B cell (primary cell): Measurements from ENCODE around the gene SEZ6L2. TPM values are rescaled to one million over a fixed set of nuclear protein-coding genes. Genes with fewer than 3 reads are reported as not detected.
A peak's percentile ranks its signal among the peaks of the same experiment; 100 is the strongest.

Experiments used
- ATAC-seq: fragments of 200-7000 bp; cut with Tn5 transposase; one replicate; pipeline ENCODE4 v1.10.0; 2021; ENCODE audit warnings: low read depth, mild to moderate bottlenecking, moderate number of reproducible peaks, moderate library complexity
- CTCF ChIA-PET: fragments of 350-600 bp; sonication (Branson Sonifier 250); formaldehyde crosslinking; loops from one replicate; lab custom pipeline; 2021; ENCODE audit warnings: antibody characterized with exemption, inconsistent platforms; lab: Charles Lee
- POLR2A ChIA-PET: fragments of 350-600 bp; sonication (Branson Sonifier 250); formaldehyde crosslinking; loops from one replicate; lab custom pipeline; 2021; ENCODE audit warnings: antibody characterized with exemption; lab: Charles Lee
- DNase-seq: peaks from one replicate; pipeline ENCODE4 v3.0.0; 2013
- H2AFZ ChIP-seq: 2 replicates; pipeline ENCODE4 v1.6.1; 2012; ENCODE audit warnings: mild to moderate bottlenecking, low read depth, low read length; ENCODE audit not compliant: insufficient read depth, poor library complexity, severe bottlenecking
- H3K27ac ChIP-seq, 2 donors: 1 replicate in 1 of 2; 2 replicates in 1 of 2; pipeline ENCODE4 v1.5.1; 2012 to 2013; ENCODE audit warnings: low read length in 2 of 2, mild to moderate bottlenecking in 2 of 2, moderate library complexity in 1 of 2
- H3K27me3 ChIP-seq, 4 experiments: fragments of 200-600 bp in 1 of 4; sonication (generic) in 1 of 4; replicated peaks in 1 of 4; 1 replicate in 2 of 4; 2 replicates in 2 of 4; pipeline versions ENCODE4 v1.6.1 to v1.7.0; 2013 to 2016; ENCODE audit warnings: low read length in 3 of 4, mild to moderate bottlenecking in 2 of 4, mixed read lengths in 1 of 4, moderate library complexity in 1 of 4; ENCODE audit not compliant: insufficient read depth in 4 of 4, control insufficient read depth in 3 of 4; ENCODE audit errors: control extremely low read depth in 1 of 4
- H3K36me3 ChIP-seq, 2 experiments: replicated peaks in 1 of 2; 1 replicate in 1 of 2; 2 replicates in 1 of 2; pipeline versions ENCODE4 v1.6.1 to v1.7.1; 2013; ENCODE audit warnings: low read length in 1 of 2; ENCODE audit not compliant: insufficient read depth in 2 of 2, control insufficient read depth in 1 of 2; ENCODE audit errors: control extremely low read depth in 1 of 2, extremely low read depth in 1 of 2
- H3K4me1 ChIP-seq, 2 donors: fragments of 200-600 bp in 1 of 2; sonication (generic) in 1 of 2; 1 replicate in 1 of 2; 2 replicates in 1 of 2; pipeline versions ENCODE4 v1.5.1 to v1.6.1; 2013 to 2017; ENCODE audit warnings: low read length in 2 of 2; ENCODE audit not compliant: control insufficient read depth in 2 of 2, insufficient read depth in 2 of 2
- H3K4me2 ChIP-seq: replicated peaks from 2 replicates; pipeline ENCODE3; 2012; ENCODE audit warnings: mild to moderate bottlenecking, low read depth, low read length; ENCODE audit not compliant: poor library complexity, severe bottlenecking
- H3K4me3 ChIP-seq, 5 experiments: fragments of 200-600 bp in 1 of 5; sonication (generic) in 1 of 5; 1 replicate in 3 of 5; 2 replicates in 2 of 5; pipeline versions ENCODE4 v1.5.1 to v1.7.0; 2011 to 2016; ENCODE audit warnings: low read length in 4 of 5, mild to moderate bottlenecking in 4 of 5, low read depth in 2 of 5, control low read depth in 1 of 5, moderate library complexity in 1 of 5; ENCODE audit not compliant: insufficient read depth in 1 of 5; ENCODE audit errors: control extremely low read depth in 1 of 5, extremely low read depth in 1 of 5
- H3K79me2 ChIP-seq: fragments of 200-600 bp; sonication (generic); one replicate; pipeline ENCODE4 v1.6.0; 2016; ENCODE audit warnings: low read length; ENCODE audit not compliant: control insufficient read depth, insufficient read depth
- H3K9ac ChIP-seq: fragments of 200-600 bp; sonication (generic); 2 replicates; pipeline ENCODE4 v1.6.1; 2017; ENCODE audit warnings: mild to moderate bottlenecking, low read length, moderate library complexity
- H3K9me3 ChIP-seq, 3 donors: one replicate each; pipeline versions ENCODE4 v1.6.1 to v1.7.1; 2013; ENCODE audit warnings: low read length in 2 of 3; ENCODE audit not compliant: control insufficient read depth in 2 of 3, insufficient read depth in 1 of 3; ENCODE audit errors: control extremely low read depth in 1 of 3
- H4K20me1 ChIP-seq: 2 replicates; pipeline ENCODE4 v1.6.0; 2012; ENCODE audit warnings: mild to moderate bottlenecking, low read length; ENCODE audit not compliant: insufficient read depth, control insufficient read depth, poor library complexity, severe bottlenecking
- H3K27ac Mint-ChIP-seq: one replicate; pipeline ENCODE4 v1.8.0; 2021; ENCODE audit warnings: mixed read lengths
- H3K27me3 Mint-ChIP-seq: one replicate; pipeline ENCODE4 v1.8.0; 2021; ENCODE audit warnings: mixed read lengths
- H3K4me1 Mint-ChIP-seq: one replicate; pipeline ENCODE4 v1.8.0; 2021; ENCODE audit warnings: mixed read lengths
- H3K4me3 Mint-ChIP-seq: one replicate; pipeline ENCODE4 v1.8.0; 2021; ENCODE audit warnings: mixed read lengths
- H3K9me3 Mint-ChIP-seq: one replicate; pipeline ENCODE4 v1.8.0; 2022; ENCODE audit warnings: mixed read lengths; ENCODE audit not compliant: insufficient read depth
- EZH2 ChIP-seq: IDR thresholded peaks from 2 replicates; pipeline ENCODE4 v1.6.1; 2012; ENCODE audit warnings: borderline replicate concordance, low read depth, mild to moderate bottlenecking, moderate library complexity, low read length; ENCODE audit not compliant: insufficient read depth, poor library complexity, severe bottlenecking
- WGBS: methylation state at CpG from one replicate; pipeline ENCODE4 v1.1.5; 2013; ENCODE audit warnings: missing lambda C conversion rate; ENCODE audit not compliant: insufficient coverage; 5-methylcytosine and 5-hydroxymethylcytosine counted together
- intact Hi-C: fragments of 100-400 bp; cut with micrococcal nuclease; formaldehyde crosslinking; loops from one replicate; pipeline ENCODE4 v1.10.0; 2022
- polyA plus RNA-seq: library from polyadenylated mRNA; depleted of rRNA; stranded (reverse); fragments of >200 nt; gene quantifications from 2 replicates; pipeline ENCODE4 v1.2.3, GENCODE V29; 2012
- total RNA-seq, 2 donors: library from RNA; stranded (reverse); fragments of 120-200 nt in 1 of 2; gene quantifications; 1 replicate in 1 of 2; 2 replicates in 1 of 2; pipeline versions ENCODE4 v1.2.3 to v1.2.4, GENCODE V29; 2013 to 2022
- TF ChIP-seq, protein P1 (sequence below): fragments of 200-600 bp; IDR thresholded peaks from one replicate; pipeline ENCODE4 v1.8.0; 2022; ENCODE audit warnings: antibody characterized with exemption, mild to moderate bottlenecking

SEZ6L2 gene
- total and polyA plus RNA-seq, 2 donors (not counting 1 experiment from before 2014, with no cell fraction given), result 0.10 TPM; not detected in 1

DNA sequence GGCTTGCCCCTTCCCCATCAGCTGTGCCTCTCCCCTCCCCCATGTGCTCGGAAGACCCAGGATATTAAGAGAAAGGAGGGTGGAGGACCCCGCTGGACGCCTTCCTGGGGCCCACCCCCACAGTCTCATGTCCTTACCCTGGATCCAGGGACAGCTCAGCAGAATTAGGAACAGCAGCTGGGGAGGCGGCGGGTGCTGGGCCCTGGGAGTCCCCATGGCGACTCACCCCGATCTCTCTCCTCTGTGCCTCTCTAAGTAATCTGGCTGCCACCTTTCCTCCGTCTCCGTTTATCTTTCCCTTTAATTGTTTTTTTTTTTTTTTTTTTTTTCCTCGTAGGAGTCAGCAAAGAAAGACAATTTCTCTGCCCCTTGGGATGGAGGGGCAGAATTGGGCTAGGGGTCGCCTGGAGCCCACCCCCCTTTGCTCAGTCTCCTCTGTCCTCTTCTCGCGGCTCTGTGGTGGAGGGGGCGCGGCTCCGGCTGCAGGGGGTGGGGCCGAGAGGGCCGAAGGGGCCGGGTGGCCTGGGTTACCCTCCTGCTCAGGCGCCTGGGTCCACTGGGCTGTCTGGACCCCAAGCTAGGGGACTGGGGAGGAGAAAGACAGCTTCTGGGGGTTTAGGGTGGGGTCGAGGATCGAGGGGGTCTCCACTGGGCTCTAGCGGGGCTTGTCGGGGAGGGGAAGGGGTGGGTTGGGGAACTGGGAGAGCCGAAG is 390 bp downstream of the SEZ6L2 start:
- no peak for DNase-seq
- intact Hi-C loops, result no loop called here
- H3K27ac ChIP-seq, result no peak overlapping the region
- TF ChIP-seq, protein P1, sequence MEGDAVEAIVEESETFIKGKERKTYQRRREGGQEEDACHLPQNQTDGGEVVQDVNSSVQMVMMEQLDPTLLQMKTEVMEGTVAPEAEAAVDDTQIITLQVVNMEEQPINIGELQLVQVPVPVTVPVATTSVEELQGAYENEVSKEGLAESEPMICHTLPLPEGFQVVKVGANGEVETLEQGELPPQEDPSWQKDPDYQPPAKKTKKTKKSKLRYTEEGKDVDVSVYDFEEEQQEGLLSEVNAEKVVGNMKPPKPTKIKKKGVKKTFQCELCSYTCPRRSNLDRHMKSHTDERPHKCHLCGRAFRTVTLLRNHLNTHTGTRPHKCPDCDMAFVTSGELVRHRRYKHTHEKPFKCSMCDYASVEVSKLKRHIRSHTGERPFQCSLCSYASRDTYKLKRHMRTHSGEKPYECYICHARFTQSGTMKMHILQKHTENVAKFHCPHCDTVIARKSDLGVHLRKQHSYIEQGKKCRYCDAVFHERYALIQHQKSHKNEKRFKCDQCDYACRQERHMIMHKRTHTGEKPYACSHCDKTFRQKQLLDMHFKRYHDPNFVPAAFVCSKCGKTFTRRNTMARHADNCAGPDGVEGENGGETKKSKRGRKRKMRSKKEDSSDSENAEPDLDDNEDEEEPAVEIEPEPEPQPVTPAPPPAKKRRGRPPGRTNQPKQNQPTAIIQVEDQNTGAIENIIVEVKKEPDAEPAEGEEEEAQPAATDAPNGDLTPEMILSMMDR, result no peak
- no peak for TF ChIP-seq EZH2
- H3K36me3 ChIP-seq, result no peaks in the 10 kb centered on the region
- no peaks in the 10 kb centered on the region for H4K20me1 ChIP-seq
- H3K4me1 ChIP-seq, result peaks cover 15 to 22% of the 10 kb centered on the region in 2 donors
- H3K9me3 Mint-ChIP-seq, result no peaks in the 10 kb centered on the region
- H3K27me3 ChIP-seq, result peaks cover 0 to 48% (median 25%) of the 10 kb centered on the region in 4 experiments
- no peak overlapping the region for H3K4me3 ChIP-seq
- no peak overlapping the region for H3K27ac Mint-ChIP-seq
- 4% methylated on average over 16 of the region's 25 CpGs for WGBS
- H3K79me2 ChIP-seq, result no peaks in the 10 kb centered on the region
- peak overlapping the region; percentile 92 for H3K4me2 ChIP-seq
- CTCF ChIA-PET, result no interaction called here
- ATAC-seq, result no peak
- POLR2A ChIA-PET, result no interaction called here
- H3K4me3 Mint-ChIP-seq, result no peak overlapping the region
- H3K4me1 Mint-ChIP-seq, result peaks cover 3% of the 10 kb centered on the region
- H3K9me3 ChIP-seq, result peaks cover 0 to 22% (median 0%) of the 10 kb centered on the region in 3 donors
- no peak overlapping the region for H3K9ac ChIP-seq
- H2AFZ ChIP-seq, result no peak overlapping the region
- peaks cover 37% of the 10 kb centered on the region for H3K27me3 Mint-ChIP-seq

DNA sequence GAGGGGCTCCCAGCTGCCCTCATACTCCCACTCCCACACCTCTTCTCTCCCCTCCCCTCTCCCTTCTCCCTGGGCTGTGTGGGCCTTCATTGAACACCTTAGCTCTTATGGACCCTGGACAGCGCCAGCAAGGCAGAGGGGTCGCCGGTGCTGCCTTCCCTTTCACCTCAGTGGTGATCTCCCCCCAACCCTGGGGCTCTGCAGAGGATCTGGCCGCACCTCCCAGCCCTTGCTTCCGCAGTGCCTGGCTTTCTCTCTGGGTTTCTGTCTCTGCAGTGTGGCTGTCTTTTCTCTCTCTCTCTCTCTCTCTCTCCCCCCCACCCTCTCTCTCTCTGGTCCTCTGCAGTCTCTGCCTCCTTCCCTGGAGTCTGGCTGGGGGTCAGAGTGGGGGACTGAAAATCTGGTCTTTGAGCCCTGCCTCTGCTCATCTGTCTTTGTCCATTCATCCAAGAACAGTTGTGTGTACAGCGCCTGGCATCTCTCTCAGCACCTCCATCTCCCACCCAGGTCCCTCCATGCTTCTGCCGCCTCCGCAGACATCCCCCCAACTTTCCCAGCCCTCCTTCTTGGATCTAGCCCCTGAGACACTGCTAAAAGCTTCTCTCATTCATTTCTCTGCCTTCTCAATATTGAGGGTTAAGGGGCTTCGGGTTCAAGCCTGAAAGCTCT is 1.1 kb downstream of the SEZ6L2 start:
- Histone ChIP-seq H2AFZ (no peak overlapping the region), H3K27me3 (peaks cover 0 to 48% (median 25%) of the 10 kb centered on the region in 4 experiments), H3K36me3 (no peaks in the 10 kb centered on the region), H3K9ac (no peak overlapping the region), H3K4me2 (no peak overlapping the region), H3K27ac (no peak overlapping the region), H3K9me3 (peaks cover 0 to 22% (median 0%) of the 10 kb centered on the region in 3 donors), H3K4me1 (peaks cover 15 to 22% of the 10 kb centered on the region in 2 donors), H3K79me2 (no peaks in the 10 kb centered on the region), H3K4me3 (no peak overlapping the region), H4K20me1 (no peaks in the 10 kb centered on the region)
- WGBS, result 11% methylated on average over 8 of the region's 9 CpGs
- no peak for TF ChIP-seq EZH2
- TF ChIP-seq, protein P1, result no peak
- DNase-seq (no peak), ATAC-seq (no peak)
- Mint-ChIP-seq H3K4me3 (no peak overlapping the region), H3K27ac (no peak overlapping the region), H3K9me3 (no peaks in the 10 kb centered on the region), H3K4me1 (peaks cover 3% of the 10 kb centered on the region), H3K27me3 (peaks cover 37% of the 10 kb centered on the region)
- POLR2A ChIA-PET, result no interaction called here
- intact Hi-C loops, result no loop called here
- CTCF ChIA-PET, result no interaction called here
